B cell (primary cell): Measurements from ENCODE around the gene CR1L. TPM values are rescaled to one million over a fixed set of nuclear protein-coding genes. Genes with fewer than 3 reads are reported as not detected.

Source experiments
- ATAC-seq: fragments of 200-7000 bp; cut with Tn5 transposase; one replicate; pipeline ENCODE4 v1.10.0; 2021; ENCODE audit warnings: low read depth, mild to moderate bottlenecking, moderate number of reproducible peaks, moderate library complexity
- CTCF ChIA-PET: fragments of 350-600 bp; sonication (Branson Sonifier 250); formaldehyde crosslinking; loops from one replicate; lab custom pipeline; 2021; ENCODE audit warnings: antibody characterized with exemption, inconsistent platforms; lab: Charles Lee
- POLR2A ChIA-PET: fragments of 350-600 bp; sonication (Branson Sonifier 250); formaldehyde crosslinking; loops from one replicate; lab custom pipeline; 2021; ENCODE audit warnings: antibody characterized with exemption; lab: Charles Lee
- DNase-seq: peaks from one replicate; pipeline ENCODE4 v3.0.0; 2013
- H2AFZ ChIP-seq: 2 replicates; pipeline ENCODE4 v1.6.1; 2012; ENCODE audit warnings: mild to moderate bottlenecking, low read depth, low read length; ENCODE audit not compliant: insufficient read depth, poor library complexity, severe bottlenecking
- H3K27ac ChIP-seq, 2 donors: 1 replicate in 1 of 2; 2 replicates in 1 of 2; pipeline ENCODE4 v1.5.1; 2012 to 2013; ENCODE audit warnings: low read length in 2 of 2, mild to moderate bottlenecking in 2 of 2, moderate library complexity in 1 of 2
- H3K27me3 ChIP-seq, 4 experiments: fragments of 200-600 bp in 1 of 4; sonication (generic) in 1 of 4; replicated peaks in 1 of 4; 1 replicate in 2 of 4; 2 replicates in 2 of 4; pipeline versions ENCODE4 v1.6.1 to v1.7.0; 2013 to 2016; ENCODE audit warnings: low read length in 3 of 4, mild to moderate bottlenecking in 2 of 4, mixed read lengths in 1 of 4, moderate library complexity in 1 of 4; ENCODE audit not compliant: insufficient read depth in 4 of 4, control insufficient read depth in 3 of 4; ENCODE audit errors: control extremely low read depth in 1 of 4
- H3K36me3 ChIP-seq, 2 experiments: replicated peaks in 1 of 2; 1 replicate in 1 of 2; 2 replicates in 1 of 2; pipeline versions ENCODE4 v1.6.1 to v1.7.1; 2013; ENCODE audit warnings: low read length in 1 of 2; ENCODE audit not compliant: insufficient read depth in 2 of 2, control insufficient read depth in 1 of 2; ENCODE audit errors: control extremely low read depth in 1 of 2, extremely low read depth in 1 of 2
- H3K4me1 ChIP-seq, 2 donors: fragments of 200-600 bp in 1 of 2; sonication (generic) in 1 of 2; 1 replicate in 1 of 2; 2 replicates in 1 of 2; pipeline versions ENCODE4 v1.5.1 to v1.6.1; 2013 to 2017; ENCODE audit warnings: low read length in 2 of 2; ENCODE audit not compliant: control insufficient read depth in 2 of 2, insufficient read depth in 2 of 2
- H3K4me2 ChIP-seq: replicated peaks from 2 replicates; pipeline ENCODE3; 2012; ENCODE audit warnings: mild to moderate bottlenecking, low read depth, low read length; ENCODE audit not compliant: poor library complexity, severe bottlenecking
- H3K4me3 ChIP-seq, 5 experiments: fragments of 200-600 bp in 1 of 5; sonication (generic) in 1 of 5; 1 replicate in 3 of 5; 2 replicates in 2 of 5; pipeline versions ENCODE4 v1.5.1 to v1.7.0; 2011 to 2016; ENCODE audit warnings: low read length in 4 of 5, mild to moderate bottlenecking in 4 of 5, low read depth in 2 of 5, control low read depth in 1 of 5, moderate library complexity in 1 of 5; ENCODE audit not compliant: insufficient read depth in 1 of 5; ENCODE audit errors: control extremely low read depth in 1 of 5, extremely low read depth in 1 of 5
- H3K79me2 ChIP-seq: fragments of 200-600 bp; sonication (generic); one replicate; pipeline ENCODE4 v1.6.0; 2016; ENCODE audit warnings: low read length; ENCODE audit not compliant: control insufficient read depth, insufficient read depth
- H3K9ac ChIP-seq: fragments of 200-600 bp; sonication (generic); 2 replicates; pipeline ENCODE4 v1.6.1; 2017; ENCODE audit warnings: mild to moderate bottlenecking, low read length, moderate library complexity
- H3K9me3 ChIP-seq, 3 donors: one replicate each; pipeline versions ENCODE4 v1.6.1 to v1.7.1; 2013; ENCODE audit warnings: low read length in 2 of 3; ENCODE audit not compliant: control insufficient read depth in 2 of 3, insufficient read depth in 1 of 3; ENCODE audit errors: control extremely low read depth in 1 of 3
- H4K20me1 ChIP-seq: 2 replicates; pipeline ENCODE4 v1.6.0; 2012; ENCODE audit warnings: mild to moderate bottlenecking, low read length; ENCODE audit not compliant: insufficient read depth, control insufficient read depth, poor library complexity, severe bottlenecking
- H3K27ac Mint-ChIP-seq: one replicate; pipeline ENCODE4 v1.8.0; 2021; ENCODE audit warnings: mixed read lengths
- H3K27me3 Mint-ChIP-seq: one replicate; pipeline ENCODE4 v1.8.0; 2021; ENCODE audit warnings: mixed read lengths
- H3K4me1 Mint-ChIP-seq: one replicate; pipeline ENCODE4 v1.8.0; 2021; ENCODE audit warnings: mixed read lengths
- H3K4me3 Mint-ChIP-seq: one replicate; pipeline ENCODE4 v1.8.0; 2021; ENCODE audit warnings: mixed read lengths
- H3K9me3 Mint-ChIP-seq: one replicate; pipeline ENCODE4 v1.8.0; 2022; ENCODE audit warnings: mixed read lengths; ENCODE audit not compliant: insufficient read depth
- CTCF ChIP-seq: fragments of 200-600 bp; IDR thresholded peaks from one replicate; pipeline ENCODE4 v1.8.0; 2022; ENCODE audit warnings: antibody characterized with exemption, mild to moderate bottlenecking
- EZH2 ChIP-seq: IDR thresholded peaks from 2 replicates; pipeline ENCODE4 v1.6.1; 2012; ENCODE audit warnings: borderline replicate concordance, low read depth, mild to moderate bottlenecking, moderate library complexity, low read length; ENCODE audit not compliant: insufficient read depth, poor library complexity, severe bottlenecking
- WGBS: methylation state at CpG from one replicate; pipeline ENCODE4 v1.1.5; 2013; ENCODE audit warnings: missing lambda C conversion rate; ENCODE audit not compliant: insufficient coverage; 5-methylcytosine and 5-hydroxymethylcytosine counted together
- intact Hi-C: fragments of 100-400 bp; cut with micrococcal nuclease; formaldehyde crosslinking; loops from one replicate; pipeline ENCODE4 v1.10.0; 2022
- polyA plus RNA-seq: library from polyadenylated mRNA; depleted of rRNA; stranded (reverse); fragments of >200 nt; gene quantifications from 2 replicates; pipeline ENCODE4 v1.2.3, GENCODE V29; 2012
- total RNA-seq, 2 donors: library from RNA; stranded (reverse); fragments of 120-200 nt in 1 of 2; gene quantifications; 1 replicate in 1 of 2; 2 replicates in 1 of 2; pipeline versions ENCODE4 v1.2.3 to v1.2.4, GENCODE V29; 2013 to 2022

CR1L gene
- total and polyA plus RNA-seq, 2 donors (not counting 1 experiment from before 2014, with no cell fraction given) = 0.07 to 0.59 TPM

GRCh38 chr1:207628776-207629175 lies 16.2 kb upstream of the CR1L start:
- Histone ChIP-seq H3K4me2 (no peak overlapping the region), H2AFZ (no peak overlapping the region), H3K36me3 (peaks cover 4 to 35% of the 10 kb centered on the region in 2 experiments), H3K4me3 (no peak overlapping the region), H3K27ac (no peak overlapping the region), H3K9me3 (no peaks in the 10 kb centered on the region), H3K27me3 (no peaks in the 10 kb centered on the region), H3K9ac (no peak overlapping the region), H4K20me1 (no peaks in the 10 kb centered on the region), H3K79me2 (no peaks in the 10 kb centered on the region), H3K4me1 (no peaks in the 10 kb centered on the region)
- peaks cover 3% of the 10 kb centered on the region for H3K9me3 Mint-ChIP-seq
- no peaks in the 10 kb centered on the region for H3K4me1 Mint-ChIP-seq
- intact Hi-C loops = no loop called here
- H3K27me3 Mint-ChIP-seq = no peaks in the 10 kb centered on the region
- POLR2A ChIA-PET = no interaction called here
- CTCF ChIA-PET = interaction anchor here (1.0 kb wide), 1 partner anchor 9 kb away, joined by 5 read pairs; no protein-coding TSS in a partner anchor
- TF ChIP-seq CTCF = no peak
- TF ChIP-seq EZH2 = no peak
- DNase-seq (no peak), ATAC-seq (no peak)
- H3K4me3 Mint-ChIP-seq = no peak overlapping the region
- no CpG with 5 or more reads among the region's 5 CpGs for WGBS
- H3K27ac Mint-ChIP-seq = no peak overlapping the region

GRCh38 chr1:207631137-207631536 lies 13.8 kb upstream of the CR1L start:
- intact Hi-C loops = no loop called here
- no peak overlapping the region for H3K27ac ChIP-seq
- no peaks in the 10 kb centered on the region for H3K4me1 ChIP-seq
- no peaks in the 10 kb centered on the region for H4K20me1 ChIP-seq
- H3K9me3 ChIP-seq = no peaks in the 10 kb centered on the region
- TF ChIP-seq EZH2 = no peak
- TF ChIP-seq CTCF = no peak
- CTCF ChIA-PET = no interaction called here
- H3K79me2 ChIP-seq = no peaks in the 10 kb centered on the region
- POLR2A ChIA-PET = no interaction called here
- H3K4me2 ChIP-seq = no peak overlapping the region
- H3K27me3 Mint-ChIP-seq = no peaks in the 10 kb centered on the region
- H3K4me3 Mint-ChIP-seq = no peak overlapping the region
- no peak for ATAC-seq
- no peak overlapping the region for H3K27ac Mint-ChIP-seq
- no peak overlapping the region for H3K4me3 ChIP-seq
- DNase-seq = no peak
- H3K9ac ChIP-seq = no peak overlapping the region
- H3K36me3 ChIP-seq = peaks cover 4 to 37% of the 10 kb centered on the region in 2 experiments
- H3K9me3 Mint-ChIP-seq = no peaks in the 10 kb centered on the region
- no peak overlapping the region for H2AFZ ChIP-seq
- WGBS = 56% methylated on average over 1 of the region's 1 CpG
- no peaks in the 10 kb centered on the region for H3K27me3 ChIP-seq
- H3K4me1 Mint-ChIP-seq = no peaks in the 10 kb centered on the region
